Stimulated activated CD4-positive, alpha-beta T cell treated with anti-CD3 and anti-CD28 coated beads, Interleukin-4, amount 100 ng/mL, for 4 hours (primary cell): ENCODE results near the gene FDX1.

ENCODE experiments used
- DNase-seq, 2 experiments: peaks; one replicate each; pipeline ENCODE4 v3.0.0-alpha.2; 2020

The FDX1 gene

GRCh38 chr11:110470716-110471115 is 41.0 kb downstream of the FDX1 start:
- no peak for DNase-seq

GRCh38 chr11:110471371-110471770 is 41.6 kb downstream of the FDX1 start:
- no peak for DNase-seq

GRCh38 chr11:110472858-110473257 is 43.1 kb downstream of the FDX1 start:
- DNase-seq = no peak

- no peak for DNase-seq
Observed at GRCh38 chr11:110473706-110474105, 44.0 kb downstream of the FDX1 start.

GRCh38 chr11:110474578-110474977 is 44.8 kb downstream of the FDX1 start:
- DNase-seq = no peak

- no peak for DNase-seq
Observed at GRCh38 chr11:110475671-110476070, 45.9 kb downstream of the FDX1 start.

- DNase-seq = no peak
Observed at GRCh38 chr11:110478410-110478809, 48.7 kb downstream of the FDX1 start.

- no peak for DNase-seq
Observed at GRCh38 chr11:110479108-110480101, 49.7 kb downstream of the FDX1 start.

- DNase-seq = no peak
Observed at GRCh38 chr11:110481523-110481922, 51.8 kb downstream of the FDX1 start.

GRCh38 chr11:110486156-110486555 is 56.4 kb downstream of the FDX1 start:
- DNase-seq = no peak

- no peak for DNase-seq
Observed at GRCh38 chr11:110488446-110488845, 58.7 kb downstream of the FDX1 start.

- no peak for DNase-seq
Observed at GRCh38 chr11:110490886-110491285, 61.1 kb downstream of the FDX1 start.

- no peak for DNase-seq
Observed at GRCh38 chr11:110491577-110492320, 62.0 kb downstream of the FDX1 start.

GRCh38 chr11:110492321-110492685 is 62.6 kb downstream of the FDX1 start:
- DNase-seq = no peak

GRCh38 chr11:110493346-110493745 is 63.6 kb downstream of the FDX1 start:
- no peak for DNase-seq

- no peak for DNase-seq
Observed at GRCh38 chr11:110497231-110497978, 67.7 kb downstream of the FDX1 start.

- DNase-seq = no peak
Observed at GRCh38 chr11:110501428-110501827, 71.7 kb downstream of the FDX1 start.

- no peak for DNase-seq
Observed at GRCh38 chr11:110505528-110506284, 76.0 kb downstream of the FDX1 start.

- no peak for DNase-seq
Observed at GRCh38 chr11:110507328-110507727, 77.6 kb downstream of the FDX1 start.

GRCh38 chr11:110508786-110509185 is 79.0 kb downstream of the FDX1 start:
- no peak for DNase-seq

GRCh38 chr11:110509472-110509871 is 79.7 kb downstream of the FDX1 start:
- DNase-seq = no peak

- no peak for DNase-seq
Observed at GRCh38 chr11:110512026-110512425, 82.3 kb downstream of the FDX1 start.
